ENCODE results near the gene KCNK5. TPM values are rescaled to one million over a fixed set of nuclear protein-coding genes. Genes with fewer than 3 reads are reported as not detected.

KCNK5 gene
- total and polyA plus RNA-seq, 9 of the 15 experiments (the other 6 are each of a cell fraction or from before 2014, with no cell fraction given) = 1.5 to 45.8 (median 25.8) TPM

- TF ChIP-seq SRSF1 (IDR thresholded peaks at IDR 0.05; ENCODE audit: low read depth, low read length) (no peak), CHD2 (IDR thresholded peaks at IDR 0.05; ENCODE audit: low read depth, low read length) (no peak), ZFX (CRISPR knock-in tag; IDR thresholded peaks at IDR 0.05) (no peak), ELF2 (CRISPR knock-in tag; IDR thresholded peaks at IDR 0.05) (no peak), SIN3B (IDR thresholded peaks at IDR 0.05; ENCODE audit: low read depth) (no peak), KAT8 (IDR thresholded peaks at IDR 0.05; ENCODE audit: low read depth) (no peak), KHSRP (IDR thresholded peaks at IDR 0.05) (no peak), MEF2D (tag; conservative IDR thresholded peaks at IDR 0.05; ENCODE audit: low read depth) (no peak), POLR2A (conservative IDR thresholded peaks at IDR 0.05) (no peak)
- TF ChIP-seq, protein P1, sequence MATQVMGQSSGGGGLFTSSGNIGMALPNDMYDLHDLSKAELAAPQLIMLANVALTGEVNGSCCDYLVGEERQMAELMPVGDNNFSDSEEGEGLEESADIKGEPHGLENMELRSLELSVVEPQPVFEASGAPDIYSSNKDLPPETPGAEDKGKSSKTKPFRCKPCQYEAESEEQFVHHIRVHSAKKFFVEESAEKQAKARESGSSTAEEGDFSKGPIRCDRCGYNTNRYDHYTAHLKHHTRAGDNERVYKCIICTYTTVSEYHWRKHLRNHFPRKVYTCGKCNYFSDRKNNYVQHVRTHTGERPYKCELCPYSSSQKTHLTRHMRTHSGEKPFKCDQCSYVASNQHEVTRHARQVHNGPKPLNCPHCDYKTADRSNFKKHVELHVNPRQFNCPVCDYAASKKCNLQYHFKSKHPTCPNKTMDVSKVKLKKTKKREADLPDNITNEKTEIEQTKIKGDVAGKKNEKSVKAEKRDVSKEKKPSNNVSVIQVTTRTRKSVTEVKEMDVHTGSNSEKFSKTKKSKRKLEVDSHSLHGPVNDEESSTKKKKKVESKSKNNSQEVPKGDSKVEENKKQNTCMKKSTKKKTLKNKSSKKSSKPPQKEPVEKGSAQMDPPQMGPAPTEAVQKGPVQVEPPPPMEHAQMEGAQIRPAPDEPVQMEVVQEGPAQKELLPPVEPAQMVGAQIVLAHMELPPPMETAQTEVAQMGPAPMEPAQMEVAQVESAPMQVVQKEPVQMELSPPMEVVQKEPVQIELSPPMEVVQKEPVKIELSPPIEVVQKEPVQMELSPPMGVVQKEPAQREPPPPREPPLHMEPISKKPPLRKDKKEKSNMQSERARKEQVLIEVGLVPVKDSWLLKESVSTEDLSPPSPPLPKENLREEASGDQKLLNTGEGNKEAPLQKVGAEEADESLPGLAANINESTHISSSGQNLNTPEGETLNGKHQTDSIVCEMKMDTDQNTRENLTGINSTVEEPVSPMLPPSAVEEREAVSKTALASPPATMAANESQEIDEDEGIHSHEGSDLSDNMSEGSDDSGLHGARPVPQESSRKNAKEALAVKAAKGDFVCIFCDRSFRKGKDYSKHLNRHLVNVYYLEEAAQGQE (IDR thresholded peaks at IDR 0.05; ENCODE audit: borderline replicate concordance) = no peak
- TF ChIP-seq, protein P1 (CRISPR knock-in tag; IDR thresholded peaks at IDR 0.05; ENCODE audit: low read depth) = no peak
- TF ChIP-seq, protein P2, sequence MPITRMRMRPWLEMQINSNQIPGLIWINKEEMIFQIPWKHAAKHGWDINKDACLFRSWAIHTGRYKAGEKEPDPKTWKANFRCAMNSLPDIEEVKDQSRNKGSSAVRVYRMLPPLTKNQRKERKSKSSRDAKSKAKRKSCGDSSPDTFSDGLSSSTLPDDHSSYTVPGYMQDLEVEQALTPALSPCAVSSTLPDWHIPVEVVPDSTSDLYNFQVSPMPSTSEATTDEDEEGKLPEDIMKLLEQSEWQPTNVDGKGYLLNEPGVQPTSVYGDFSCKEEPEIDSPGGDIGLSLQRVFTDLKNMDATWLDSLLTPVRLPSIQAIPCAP (CRISPR knock-in tag; IDR thresholded peaks at IDR 0.05; ENCODE audit: borderline replicate concordance) = no peak
- TF ChIP-seq, protein P3, sequence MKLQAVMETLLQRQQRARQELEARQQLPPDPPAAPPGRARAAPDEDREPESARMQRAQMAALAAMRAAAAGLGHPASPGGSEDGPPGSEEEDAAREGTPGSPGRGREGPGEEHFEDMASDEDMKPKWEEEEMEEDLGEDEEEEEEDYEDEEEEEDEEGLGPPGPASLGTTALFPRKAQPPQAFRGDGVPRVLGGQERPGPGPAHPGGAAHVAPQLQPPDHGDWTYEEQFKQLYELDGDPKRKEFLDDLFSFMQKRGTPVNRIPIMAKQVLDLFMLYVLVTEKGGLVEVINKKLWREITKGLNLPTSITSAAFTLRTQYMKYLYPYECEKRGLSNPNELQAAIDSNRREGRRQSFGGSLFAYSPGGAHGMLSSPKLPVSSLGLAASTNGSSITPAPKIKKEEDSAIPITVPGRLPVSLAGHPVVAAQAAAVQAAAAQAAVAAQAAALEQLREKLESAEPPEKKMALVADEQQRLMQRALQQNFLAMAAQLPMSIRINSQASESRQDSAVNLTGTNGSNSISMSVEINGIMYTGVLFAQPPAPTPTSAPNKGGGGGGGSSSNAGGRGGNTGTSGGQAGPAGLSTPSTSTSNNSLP (IDR thresholded peaks at IDR 0.05; ENCODE audit: borderline replicate concordance, low read depth, low read length) = no peak
- TF ChIP-seq, protein P4, sequence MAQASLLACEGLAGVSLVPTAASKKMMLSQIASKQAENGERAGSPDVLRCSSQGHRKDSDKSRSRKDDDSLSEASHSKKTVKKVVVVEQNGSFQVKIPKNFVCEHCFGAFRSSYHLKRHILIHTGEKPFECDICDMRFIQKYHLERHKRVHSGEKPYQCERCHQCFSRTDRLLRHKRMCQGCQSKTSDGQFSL (CRISPR knock-in tag; IDR thresholded peaks at IDR 0.05) = no peak
- TF ChIP-seq, protein P4 (tag; IDR thresholded peaks at IDR 0.05) = no peak
Observed at GRCh38 chr6:39250507-39250906, 21.2 kb upstream of the KCNK5 start (continued).
